GM18498 (cell line): Measurements from ENCODE around the gene KCNH1.
"Not testable (repeated sequence)": the region's sequence is repeated elsewhere in the genome, so short reads cannot be mapped to it uniquely, and the experiment has no call there.

Experiments used
- ATAC-seq: cut with Tn5 transposase; IDR thresholded peaks from one replicate; pipeline ENCODE4 v1.9.1; 2021; ENCODE audit warnings: mild to moderate bottlenecking, moderate library complexity; ENCODE audit not compliant: unreplicated experiment

The KCNH1 gene

DNA sequence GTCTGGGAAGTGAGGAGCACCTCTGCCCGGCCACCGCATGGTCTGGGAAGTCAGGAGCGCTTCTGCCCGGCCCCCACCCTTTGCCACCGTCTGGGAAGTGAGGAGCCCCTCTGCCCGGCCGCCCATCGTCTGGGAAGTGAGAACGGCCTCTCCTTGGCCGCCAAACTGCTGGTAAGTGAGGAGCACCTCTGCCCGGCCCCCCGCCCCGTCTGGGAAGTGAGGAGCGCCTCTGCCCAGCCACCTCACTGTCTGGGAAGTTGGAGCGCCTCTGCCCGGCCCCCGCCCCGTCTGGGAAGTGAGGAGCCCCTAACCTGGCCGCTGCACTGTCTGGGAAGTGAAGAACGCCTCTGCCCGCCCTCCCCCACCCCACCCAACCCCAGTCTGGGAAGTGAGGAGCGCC is 22.6 kb downstream of the KCNH1 start:
- ATAC-seq = no peak

DNA sequence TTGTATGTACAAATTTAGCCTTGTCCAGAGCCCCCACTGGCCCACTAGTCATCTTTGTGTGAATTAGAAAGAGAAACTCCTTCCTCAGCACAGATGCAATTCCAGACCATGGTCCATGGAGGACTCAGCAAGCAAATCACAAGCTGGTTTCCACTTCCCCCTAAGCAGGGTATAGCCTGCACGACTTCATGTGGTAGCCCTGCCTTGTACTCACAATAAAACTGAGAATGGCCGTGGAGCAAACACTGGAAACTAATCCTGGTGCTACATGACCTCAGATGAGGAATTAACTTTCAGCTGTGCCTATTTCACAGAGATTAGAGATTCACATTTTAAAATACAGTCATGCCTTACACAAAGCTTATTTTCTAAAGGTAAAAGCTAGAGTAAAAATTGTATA is 32.5 kb downstream of the KCNH1 start:
- ATAC-seq = no peak

DNA sequence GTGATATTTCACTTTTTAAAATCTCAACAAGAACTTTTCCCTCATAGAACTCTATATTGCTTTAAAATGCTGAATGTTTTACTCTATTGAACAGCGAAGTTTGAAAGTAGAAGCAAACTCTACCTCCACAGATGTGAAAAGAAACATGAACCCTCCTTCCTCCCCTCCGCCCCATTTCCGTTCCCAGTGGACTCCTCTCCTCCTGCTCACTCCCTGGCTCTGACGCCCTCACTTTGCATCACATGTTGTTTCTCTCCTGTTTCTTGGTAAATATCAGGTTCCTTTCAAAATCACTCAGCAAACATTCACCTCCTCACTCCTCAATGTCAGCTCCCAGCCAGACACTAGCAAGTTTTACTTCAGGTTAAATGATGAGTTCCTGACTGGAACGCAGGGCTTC is 34.6 kb downstream of the KCNH1 start:
- no peak for ATAC-seq

DNA sequence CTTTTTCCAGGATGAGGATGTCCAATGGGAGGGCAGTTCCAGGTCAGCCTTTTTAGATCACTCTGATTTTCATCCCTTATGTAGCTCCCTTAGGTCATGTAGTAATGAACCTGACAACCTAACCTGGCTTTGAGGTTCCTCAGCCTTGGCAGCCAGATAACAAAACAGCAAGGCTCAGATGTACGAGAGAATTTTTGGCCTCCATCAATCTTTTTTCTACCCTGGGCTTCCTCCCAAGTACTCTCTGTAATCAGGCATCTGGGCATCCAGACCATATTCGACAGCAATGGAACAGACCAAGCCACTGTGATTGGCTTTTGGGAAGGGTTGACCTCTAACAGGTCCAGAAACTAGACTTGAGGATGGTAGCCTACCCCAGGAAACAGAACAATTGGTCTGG is 38.6 kb downstream of the KCNH1 start:
- ATAC-seq = no peak

DNA sequence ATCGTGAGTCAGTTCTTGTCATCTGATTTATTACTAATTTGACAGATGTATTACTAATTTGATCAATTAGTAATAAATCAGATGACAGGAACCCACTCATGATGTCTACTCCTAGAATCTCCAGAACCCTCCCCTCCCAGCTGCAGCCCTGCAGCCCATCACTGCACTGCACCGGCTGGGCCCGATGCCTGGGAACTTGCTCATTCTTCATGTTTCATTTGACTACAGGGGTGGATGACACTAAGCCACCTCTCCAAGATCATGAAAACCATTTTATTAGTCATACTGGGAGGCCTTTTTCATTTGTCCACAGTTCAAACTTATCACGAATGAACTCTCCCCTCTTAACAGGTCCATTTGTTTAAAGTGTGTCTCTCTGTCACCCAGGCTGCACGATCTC is 41.0 kb downstream of the KCNH1 start:
- no peak for ATAC-seq

DNA sequence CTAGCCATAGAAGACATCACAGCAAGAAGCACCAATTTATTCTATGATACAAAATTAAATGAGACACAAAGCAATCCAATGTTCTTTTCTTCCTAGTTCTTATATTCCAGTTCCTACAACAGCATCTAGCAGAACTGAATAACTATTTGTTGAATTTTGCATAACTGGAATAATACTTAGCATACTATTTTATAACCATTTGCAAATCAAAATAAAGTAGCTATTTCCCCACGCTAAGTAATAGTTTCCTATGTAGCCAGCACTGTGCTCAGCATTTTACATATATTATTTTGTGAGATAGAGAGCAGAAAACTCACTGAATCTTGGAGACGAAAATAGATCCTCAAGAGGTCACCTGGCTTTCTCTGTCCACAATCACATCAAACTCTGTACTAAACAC is 42.1 kb downstream of the KCNH1 start:
- ATAC-seq = no peak

DNA sequence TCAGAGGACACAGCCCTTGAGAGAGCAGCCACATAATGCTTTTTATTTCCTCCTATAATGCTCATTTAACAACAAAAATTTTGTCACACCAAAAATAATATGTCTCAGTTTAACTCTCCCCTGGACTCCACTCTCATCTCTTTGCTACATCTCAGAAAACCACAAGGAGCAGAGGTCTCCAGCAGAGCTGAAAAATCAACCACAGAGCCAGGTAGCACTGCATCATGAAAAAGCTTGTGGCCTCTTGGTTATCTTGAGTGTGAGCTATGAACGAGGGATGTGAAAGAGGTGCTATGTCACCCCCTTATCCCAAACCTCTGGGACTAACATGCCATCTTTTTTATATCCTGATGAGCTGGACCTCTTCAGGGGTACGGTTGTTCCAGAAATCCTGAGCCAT is 44.4 kb downstream of the KCNH1 start:
- ATAC-seq = no peak

DNA sequence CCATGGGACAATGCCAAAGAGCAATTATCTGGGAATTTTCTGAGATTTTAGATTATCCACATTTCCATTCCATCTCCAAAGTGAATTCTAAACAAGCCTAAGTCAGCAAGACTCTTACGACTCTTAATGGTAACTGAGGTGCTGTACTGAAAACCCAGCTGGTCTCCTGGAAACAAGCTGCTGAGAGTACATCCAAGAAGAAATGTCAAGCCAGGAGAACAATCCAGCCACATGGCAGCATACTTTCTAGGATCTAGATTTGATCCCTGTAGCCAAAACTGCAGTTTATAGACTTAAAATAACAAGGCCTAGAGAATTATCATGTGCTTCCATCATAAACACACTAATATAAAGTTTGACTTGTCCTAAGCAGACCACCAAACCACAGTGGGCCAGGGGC is 45.8 kb downstream of the KCNH1 start:
- ATAC-seq = no peak

DNA sequence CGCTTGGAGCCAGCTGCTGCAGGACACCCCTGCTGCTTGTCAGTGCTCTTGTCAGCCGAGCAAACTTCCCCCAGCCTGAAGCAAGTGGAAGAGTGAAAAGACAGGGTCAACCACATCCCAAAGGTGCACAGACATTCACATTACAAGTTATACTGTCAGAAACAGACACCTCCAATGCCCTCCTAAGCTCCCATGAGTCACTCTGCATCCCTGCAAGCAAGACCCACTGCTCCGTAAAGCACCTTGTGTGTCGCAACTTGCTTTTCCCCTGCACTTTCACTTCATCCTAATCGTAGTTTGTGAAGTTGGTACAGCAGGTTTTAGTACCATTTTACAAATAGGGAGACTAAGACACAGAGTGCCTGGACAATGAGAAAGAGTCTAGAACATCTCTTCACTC is 51.1 kb downstream of the KCNH1 start:
- no peak for ATAC-seq

DNA sequence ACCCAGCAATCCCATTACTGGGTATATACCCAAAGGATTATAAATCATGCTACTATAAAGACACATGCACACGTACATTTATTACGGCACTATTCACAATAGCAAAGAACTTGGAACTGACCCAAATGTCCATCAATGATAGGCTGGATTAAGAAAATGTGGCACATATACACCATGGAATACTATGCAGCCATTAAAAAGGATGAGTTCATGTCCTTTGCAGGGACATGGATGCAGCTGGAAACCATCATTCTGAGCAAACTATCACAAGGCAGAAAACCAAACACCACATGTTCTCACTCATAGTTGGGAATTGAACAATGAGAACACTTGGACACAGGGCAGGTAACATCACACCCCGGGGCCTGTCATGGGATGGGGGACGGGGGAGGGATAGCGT is 52.5 kb downstream of the KCNH1 start:
- not testable (repeated sequence) for ATAC-seq

DNA sequence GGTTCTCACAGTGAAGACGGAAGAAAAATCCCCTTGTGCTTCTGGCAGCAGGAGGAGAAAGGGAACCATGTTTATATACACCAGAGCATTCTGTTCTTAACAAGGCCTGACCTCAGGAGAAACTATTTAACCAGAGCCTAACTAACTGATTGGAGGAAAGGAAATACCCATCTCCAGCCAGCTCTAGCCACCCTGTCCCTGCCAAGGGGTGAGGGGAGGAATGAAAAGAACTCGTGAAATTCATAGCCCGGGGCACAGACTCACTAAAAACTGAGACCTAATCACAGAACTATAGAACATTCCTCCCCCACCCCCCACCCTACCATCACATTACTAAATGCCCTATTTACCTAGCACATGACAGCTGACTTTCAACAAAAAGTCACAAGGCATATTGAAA is 65.0 kb downstream of the KCNH1 start:
- ATAC-seq = no peak

DNA sequence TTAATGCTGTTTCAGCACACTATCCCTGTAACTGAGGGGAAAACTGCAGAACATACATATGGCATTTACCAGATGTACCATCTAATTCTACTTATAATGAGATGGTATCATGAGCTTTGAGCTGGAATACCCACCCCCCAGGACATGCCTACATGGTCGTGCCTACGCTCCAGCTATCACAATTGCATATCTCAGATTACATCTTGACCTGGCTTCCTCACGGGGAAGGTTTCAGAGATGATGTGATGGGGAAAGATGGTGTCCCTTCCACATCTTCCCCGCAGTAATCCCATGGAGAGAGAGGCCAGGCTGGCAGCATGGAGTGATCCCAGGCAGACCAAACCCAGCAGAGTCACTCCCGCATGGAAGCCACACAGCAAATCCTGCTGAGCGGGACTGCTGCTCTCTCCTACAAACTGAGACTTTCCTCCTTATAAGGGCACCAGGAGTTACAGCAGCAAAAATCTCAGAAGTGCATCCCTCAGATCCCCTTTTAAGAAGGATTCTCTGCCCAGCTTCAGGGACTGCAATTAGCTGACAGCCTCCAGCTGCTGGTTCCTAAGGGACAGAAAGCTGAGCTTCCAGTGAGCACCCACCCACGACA is 67.1 kb downstream of the KCNH1 start:
- no peak for ATAC-seq

DNA sequence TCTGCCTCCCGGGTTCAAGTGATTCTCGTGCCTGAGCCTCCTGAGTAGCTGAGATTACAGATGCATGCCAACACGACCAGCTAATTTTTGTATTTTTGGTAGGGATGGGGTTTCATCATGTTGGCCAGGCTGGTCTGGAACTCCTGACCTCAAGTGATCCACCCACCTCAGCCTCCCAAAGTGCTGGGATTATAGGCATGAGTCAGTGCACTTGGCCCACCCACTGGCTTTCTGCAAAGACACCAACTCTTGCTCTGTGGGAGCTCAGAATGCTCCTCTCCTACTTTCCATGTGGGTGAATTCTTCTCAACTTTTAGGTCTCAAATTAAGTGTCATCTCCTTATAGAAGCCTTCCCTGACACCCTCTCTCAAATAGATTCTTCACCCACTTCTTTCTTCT is 92.1 kb downstream of the KCNH1 start:
- not testable (repeated sequence) for ATAC-seq

DNA sequence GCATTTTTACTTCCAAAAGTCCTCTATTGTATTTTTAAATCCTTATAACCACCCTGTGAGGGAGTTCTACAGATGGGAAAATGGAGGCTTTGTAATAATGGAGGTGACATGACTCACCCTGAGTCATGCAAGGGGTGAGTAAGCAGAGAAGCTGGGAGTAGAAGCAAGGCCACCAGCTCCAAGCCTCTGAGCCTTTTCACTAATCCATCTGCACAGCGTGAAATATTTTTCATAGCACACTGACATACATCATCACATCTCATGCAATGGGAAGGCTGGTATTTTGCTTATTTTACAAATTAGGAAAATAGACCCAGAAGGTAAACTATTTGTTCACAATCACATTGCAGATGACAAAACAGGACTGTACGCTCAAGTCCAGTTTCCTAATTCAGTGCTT is 96.9 kb downstream of the KCNH1 start:
- no peak for ATAC-seq

DNA sequence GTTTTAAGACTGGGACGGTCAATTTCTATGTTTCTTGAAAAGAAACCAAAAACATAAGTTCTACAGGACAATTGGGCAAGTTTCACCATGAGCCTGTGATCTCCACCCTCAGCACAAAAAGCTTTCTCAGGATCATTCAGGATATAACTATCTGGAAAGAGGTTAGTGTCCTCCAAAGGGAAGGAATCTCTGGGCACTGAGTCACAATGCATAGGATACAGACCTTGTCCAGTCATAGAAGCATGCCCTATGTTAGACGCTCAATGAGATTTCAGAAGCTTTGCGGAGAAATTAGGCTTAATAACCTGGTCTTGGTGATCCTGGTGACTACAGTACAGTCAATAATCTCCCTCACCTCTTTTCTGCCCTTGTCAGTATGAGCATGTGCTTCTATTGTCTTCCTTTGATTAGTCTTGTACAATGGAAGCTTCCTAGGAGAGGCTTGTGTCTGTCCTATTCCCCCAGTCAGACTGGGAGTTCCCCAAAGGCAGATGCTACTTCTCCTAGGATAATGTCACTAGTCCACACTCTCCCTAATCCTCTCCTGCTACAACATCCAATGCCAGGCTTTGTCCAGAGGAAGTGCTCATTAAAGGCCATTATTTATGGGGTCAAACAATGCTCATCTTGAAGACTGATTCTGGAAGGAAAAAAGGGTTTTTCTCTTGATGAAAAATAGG is 97.4 kb downstream of the KCNH1 start:
- ATAC-seq = no peak

DNA sequence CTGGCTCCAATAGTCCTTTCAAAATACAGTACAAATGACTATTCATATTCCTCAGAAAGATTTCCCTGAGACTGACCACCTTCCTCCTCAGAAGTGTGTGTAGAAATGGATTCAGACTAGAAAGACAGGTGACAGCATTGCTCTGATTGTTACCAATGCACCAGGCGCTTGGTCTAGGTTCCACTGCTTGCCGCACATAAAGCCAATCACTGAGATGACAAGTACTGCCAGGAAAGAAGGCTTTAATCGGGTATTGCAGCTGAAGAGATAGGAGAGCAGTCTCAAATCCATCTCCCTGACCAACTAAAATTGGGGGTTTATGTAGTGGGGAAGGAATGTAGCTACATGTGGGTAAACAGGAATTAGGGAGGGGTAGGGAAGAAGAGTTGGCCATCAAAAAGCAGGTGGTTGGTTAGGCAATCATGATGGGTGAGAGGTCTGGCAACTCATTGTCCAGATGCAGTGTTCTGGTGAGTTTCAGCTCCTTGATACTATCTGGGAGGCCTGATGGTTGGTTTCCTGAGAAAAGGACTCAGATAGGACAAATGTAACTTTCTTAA is 98.0 kb downstream of the KCNH1 start:
- ATAC-seq = no peak

DNA sequence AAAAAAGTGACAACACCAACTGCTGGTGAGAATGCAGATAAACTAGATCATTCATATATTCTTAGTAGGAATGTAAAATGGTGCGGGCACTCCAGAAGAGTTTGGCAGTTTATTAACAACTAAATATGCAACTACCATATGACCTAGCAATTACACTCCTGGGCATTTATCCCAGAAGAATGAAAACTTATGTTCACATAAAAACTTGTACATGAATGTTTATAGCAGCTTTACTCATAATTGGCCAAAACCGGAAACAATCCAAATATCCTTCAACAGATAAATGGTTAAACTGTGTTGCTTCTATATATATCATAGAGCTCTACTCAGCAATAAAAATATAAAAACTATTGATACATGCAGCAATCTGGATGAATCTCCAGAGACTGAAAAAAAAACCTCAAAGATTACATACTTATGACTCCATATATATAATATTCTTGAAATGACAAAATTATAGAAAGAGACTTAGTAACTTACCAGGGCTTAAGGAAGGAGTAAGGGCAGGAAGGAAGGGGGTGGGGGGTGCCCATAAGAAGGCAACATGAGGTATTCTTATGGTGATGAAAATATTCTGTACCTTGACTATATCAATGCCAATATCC is 99.9 kb downstream of the KCNH1 start:
- ATAC-seq = no peak

DNA sequence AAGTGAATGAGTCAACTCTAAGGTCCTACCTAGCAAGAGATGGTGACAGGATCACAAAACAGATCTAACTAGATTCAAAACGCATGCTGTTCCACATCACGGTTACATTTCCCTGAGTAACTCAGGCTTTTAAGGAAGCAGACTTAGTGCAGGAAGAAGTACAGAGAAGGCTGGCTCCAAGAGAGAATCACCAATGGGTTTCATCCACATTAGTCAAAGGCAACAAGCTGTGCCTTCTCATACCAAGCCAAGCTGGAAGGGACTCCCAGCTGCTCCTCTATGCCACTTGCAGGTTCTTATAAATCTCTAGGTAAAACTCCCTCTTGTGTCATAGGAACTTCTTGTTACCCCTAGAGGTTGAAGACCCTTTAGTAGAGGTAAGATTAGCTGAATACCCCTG is 109.0 kb downstream of the KCNH1 start:
- ATAC-seq = no peak

DNA sequence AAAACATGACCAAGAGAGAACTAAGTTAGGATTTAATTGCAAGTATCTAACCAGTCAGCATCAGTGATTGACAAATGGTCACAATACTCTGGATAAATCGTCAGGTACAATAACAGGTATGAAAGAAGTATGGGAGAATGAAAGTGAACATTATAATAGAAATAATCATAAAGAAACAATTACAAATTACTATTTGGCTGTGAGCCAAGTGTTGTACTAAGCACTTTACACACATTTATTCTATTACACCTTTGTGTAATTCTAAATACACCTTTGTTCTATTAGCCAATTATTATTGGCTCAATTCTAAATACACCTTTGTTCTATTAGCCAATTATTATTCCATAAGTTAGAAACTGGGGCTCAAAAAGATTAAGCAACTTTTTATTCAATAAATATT is 114.7 kb downstream of the KCNH1 start:
- no peak for ATAC-seq

DNA sequence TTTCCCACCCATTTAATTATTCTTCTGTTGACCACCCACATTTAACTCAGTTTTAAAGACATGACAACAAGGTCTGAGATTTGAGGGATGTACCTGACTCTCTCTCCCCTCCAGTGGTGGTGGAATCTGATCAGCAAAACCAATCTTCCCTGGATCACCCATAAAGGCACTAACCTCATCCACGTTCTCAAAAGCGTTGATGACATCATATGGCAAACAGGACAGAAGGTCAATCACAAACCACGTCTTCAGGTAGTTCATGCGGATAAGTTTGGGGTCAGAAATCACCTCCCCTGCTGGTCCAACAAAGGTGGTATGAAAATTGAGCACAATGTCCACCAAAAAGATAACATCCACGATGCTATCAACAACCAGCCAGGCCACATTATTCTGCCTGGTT is 115.3 kb downstream of the KCNH1 start:
- no peak for ATAC-seq

DNA sequence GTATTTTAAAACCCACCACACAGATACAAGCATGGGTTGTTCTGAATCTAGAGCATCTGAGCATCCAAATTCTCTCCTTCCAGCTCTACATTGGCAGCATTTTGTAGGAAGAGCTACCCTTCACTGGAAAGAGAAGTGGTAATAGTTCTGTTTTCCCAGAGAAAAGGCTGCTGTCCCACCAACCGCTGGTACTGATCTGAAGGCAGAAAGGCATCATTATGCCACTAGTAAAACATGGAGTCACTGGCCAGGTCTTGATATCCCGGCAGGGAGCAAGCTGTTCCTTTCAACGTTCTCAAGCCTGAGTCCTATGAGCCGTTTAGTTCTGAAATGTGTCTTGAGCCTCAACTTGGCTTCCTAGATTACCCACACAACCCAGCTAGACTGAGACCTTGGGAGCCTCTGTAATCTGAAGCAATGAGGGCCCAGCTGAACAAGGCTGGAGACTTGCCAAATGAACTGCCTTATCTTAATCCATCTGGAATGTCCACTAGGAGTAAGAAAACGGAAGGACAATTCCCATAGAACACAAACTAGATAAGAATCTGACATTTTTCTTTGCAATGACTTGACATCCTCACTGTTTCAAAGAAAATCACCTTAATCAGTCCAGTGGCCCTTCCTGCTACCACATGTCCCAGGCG is 116.8 kb downstream of the KCNH1 start:
- no peak for ATAC-seq

DNA sequence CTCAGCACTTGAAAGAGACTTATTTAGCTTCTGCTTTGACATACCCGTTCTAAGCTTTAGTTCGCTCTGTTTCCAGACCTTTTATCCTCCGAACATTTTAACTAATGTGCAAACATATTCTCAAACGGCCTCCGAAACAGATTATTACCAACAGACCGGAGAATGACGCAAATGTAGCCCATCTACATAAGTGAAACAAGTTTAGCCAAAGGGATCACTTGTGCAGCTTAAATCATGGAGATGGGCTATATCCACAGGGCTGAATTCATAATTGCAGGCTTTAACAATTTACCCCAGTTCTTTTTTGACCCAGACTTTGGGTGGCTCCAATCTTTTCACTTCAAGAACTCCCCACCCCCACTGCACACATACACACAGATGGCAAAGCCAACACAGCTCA is 119.7 kb downstream of the KCNH1 start:
- ATAC-seq = no peak
